Measurements from ENCODE around the gene AGTPBP1. TPM values are rescaled to one million over a fixed set of nuclear protein-coding genes. Genes with fewer than 3 reads are reported as not detected.
"Not testable (repeated sequence)": the region's sequence is repeated elsewhere in the genome, so short reads cannot be mapped to it uniquely, and the experiment has no call there.

The AGTPBP1 gene
- 6.4 and 9.8 TPM in 2 replicates for total RNA-seq (2014; rRNA removed; shearing (Covaris generic))

DNA sequence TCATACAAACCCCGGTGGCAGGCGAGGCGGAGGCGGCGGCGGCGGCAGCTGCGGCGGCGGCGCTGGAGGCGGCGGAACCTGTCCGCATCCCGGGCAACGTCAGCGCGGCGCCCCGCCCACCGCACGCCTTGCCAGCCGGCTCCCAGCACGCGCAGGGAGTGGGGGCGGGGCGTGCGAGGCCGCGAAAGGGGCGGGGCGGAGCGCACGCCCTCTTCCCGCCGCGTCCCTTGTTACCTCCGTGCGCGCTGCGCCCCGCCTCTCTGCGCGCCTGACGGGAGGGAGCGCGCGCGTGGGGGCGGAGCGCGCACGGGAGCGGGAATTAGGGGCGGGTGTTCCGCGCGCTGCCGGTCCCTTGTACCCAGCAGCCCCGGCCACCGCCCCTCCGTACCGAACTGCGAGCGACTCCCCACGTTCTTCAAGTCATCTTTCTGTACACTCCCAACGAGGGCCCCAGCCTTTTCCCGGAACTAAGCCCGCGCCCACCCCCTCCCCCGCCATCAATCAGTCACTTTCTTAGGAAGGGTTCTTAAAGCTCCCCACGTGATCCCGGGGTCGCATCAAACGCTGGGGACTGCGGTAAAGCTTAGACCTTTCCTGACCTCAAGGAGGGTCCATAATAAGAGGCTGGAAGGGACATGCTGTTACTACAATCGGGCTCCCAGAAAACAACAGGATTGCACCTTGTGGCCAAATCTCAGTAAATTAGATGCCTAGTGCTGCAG, at the start of gene AGTPBP1:
TSS of gene AGTPBP1 (minus strand) at position 80 of the 722 bp plus-strand sequence. CDS start 29,421 bp downstream, outside the sequence.
- peak; percentile 78 for DNase-seq (ENCODE audit: low spot score)

DNA sequence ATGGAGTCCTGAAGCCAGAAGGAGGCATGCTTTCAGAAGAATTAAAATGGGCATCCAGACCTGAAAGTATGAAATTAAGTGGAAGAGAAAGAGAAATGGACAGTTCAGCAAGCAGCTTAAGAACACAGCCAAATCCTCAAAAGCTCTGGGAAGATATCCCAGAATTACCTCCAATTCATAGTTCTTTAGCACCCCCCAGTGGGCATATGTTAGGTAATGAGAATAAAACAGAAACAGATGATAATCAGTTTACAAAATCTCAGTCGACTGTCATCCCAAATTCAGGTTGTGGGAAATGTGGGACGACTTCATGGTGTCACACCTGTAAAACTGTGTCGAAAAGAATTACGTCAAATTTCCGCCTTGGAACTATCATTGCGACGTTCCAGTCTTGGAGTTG, 44.4 kb upstream of the AGTPBP1 start:
- not testable (repeated sequence) for DNase-seq (ENCODE audit: low spot score)

DNA sequence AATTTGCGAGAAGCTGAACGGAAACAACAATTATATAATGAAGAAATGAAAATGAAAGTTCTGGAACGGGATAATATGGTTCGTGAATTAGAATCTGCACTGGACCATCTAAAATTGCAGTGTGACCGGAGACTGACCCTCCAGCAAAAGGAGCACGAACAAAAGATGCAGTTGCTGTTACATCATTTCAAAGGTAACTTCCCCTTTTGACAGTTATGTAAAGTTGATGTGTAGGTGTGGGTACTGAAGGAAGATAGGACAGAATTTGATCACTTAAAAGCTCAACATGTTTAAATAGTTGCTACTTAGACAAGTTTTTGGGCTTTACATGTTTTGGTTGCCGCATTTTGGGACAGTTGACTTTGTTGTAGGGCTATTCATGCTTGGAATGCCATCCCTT, 32.1 kb upstream of the AGTPBP1 start:
- DNase-seq (ENCODE audit: low spot score) = not testable (repeated sequence)

DNA sequence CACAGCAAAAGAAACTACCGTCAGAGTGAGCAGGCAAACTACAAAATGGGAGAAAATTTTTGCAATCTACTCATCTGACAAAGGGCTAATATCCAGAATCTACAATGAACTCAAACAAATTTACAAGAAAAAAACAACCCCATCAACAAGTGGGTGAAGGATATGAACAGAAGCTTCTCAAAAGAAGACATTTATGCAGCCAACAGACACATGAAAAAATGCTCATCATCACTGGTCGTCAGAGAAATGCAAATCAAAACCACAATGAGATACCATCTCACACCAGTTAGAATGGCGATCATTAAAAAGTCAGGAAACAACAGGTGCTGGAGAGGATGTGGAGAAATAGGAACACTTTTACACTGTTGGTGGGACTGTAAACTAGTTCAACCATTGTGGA, 20.0 kb upstream of the AGTPBP1 start:
- DNase-seq (ENCODE audit: low spot score) = not testable (repeated sequence)

DNA sequence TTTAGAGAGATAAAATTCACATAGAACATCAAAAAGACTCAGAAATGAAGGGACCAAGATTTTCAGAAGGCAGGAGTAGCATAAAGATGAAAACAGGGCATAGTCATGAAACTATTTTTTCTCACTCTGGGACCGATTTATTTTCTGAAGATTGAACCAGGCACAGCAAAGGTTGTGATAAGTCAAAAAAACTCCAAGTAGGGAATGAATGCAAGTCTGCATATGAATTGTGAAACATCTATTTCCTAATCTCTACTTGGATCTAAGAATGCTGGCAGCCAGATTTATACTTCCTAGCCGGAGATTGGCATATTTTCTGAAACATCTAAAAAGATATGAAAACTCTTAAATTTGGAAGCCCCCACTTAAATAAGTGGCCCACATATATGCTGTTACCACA, 16.0 kb upstream of the AGTPBP1 start:
- DNase-seq (ENCODE audit: low spot score) = not testable (repeated sequence)

GRCh38 chr9:85756216-85756615, 14.5 kb upstream of the AGTPBP1 start:
- DNase-seq (ENCODE audit: low spot score) = not testable (repeated sequence)

GRCh38 chr9:85746309-85746708, 4.6 kb upstream of the AGTPBP1 start:
- DNase-seq (ENCODE audit: low spot score) = no peak

DNA sequence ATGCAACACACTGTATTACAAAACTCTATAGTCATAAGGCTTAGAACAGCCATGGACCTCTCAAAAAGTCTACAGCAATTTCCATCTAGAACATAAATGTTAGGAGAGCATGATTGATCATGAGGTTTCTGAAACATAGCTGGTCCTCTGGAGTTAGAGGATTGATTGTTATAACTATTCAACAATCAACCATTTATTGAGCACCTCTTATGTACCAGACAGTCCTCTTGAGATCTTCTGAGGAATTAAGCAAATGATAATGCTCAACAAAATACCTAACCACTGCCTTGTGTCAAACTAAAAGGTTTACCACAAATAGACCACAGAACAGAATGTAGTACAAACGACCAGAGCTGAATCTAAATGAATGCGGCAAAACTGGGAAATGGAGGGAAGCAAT, 3.4 kb upstream of the AGTPBP1 start:
- no peak for DNase-seq (ENCODE audit: low spot score)

GRCh38 chr9:85744480-85744879, 2.7 kb upstream of the AGTPBP1 start:
- no peak for DNase-seq (ENCODE audit: low spot score)

DNA sequence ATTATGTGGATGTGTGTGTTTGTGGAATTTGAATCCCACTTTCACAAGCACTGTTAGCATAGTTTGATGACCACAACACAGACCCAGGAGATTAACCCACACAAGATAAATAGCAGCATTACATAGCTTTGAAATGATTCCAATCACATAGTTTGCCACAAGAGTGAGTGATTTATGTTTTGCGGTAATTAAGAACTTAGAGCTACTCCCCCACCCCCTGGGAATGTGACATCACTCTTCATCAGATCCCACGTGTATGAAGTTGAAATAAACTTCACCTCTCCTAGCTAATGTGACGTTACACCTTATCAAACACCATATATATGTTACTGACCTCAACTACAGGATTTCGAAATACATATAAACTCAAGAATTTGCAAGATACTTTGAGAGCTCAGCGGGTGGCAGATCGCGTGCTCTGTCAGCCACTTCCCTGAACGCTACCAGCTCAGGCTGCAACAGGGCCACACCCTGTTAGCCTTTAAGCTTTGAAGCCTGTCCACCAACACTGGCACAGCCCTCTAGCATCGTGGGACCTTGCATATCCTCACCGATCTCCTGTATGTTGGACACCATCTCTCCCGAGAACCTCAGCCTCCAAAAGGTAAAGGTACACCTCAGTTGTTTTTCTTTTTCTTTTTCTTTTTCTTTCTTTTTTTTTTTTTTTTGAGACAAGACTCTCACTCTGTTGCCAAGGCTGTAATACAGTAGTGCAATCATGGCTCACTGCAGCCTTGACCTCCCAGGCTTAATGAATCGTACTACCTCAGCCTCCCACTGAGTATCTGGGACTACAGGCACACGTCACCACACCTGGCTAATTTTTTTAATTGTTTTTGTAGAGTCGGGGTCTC, 1.7 kb upstream of the AGTPBP1 start:
- peak; percentile 93 for DNase-seq (ENCODE audit: low spot score)

DNA sequence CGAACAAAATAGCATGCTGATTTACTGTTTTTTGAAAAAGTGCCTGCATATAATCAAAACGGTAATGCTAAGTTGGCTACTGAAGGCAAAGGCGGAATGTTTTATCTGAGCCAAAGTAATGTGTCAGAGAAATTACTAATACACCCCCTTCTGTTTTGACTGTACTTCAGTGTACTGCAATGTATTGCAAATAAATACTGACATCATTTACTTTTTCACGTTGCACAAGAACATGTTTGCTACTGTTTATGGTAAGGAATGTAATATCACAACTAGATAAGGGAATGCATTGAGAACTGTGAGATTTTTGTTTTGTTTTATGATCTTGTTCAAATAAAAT, 813 bp upstream of the AGTPBP1 start:
- no peak for DNase-seq (ENCODE audit: low spot score)

DNA sequence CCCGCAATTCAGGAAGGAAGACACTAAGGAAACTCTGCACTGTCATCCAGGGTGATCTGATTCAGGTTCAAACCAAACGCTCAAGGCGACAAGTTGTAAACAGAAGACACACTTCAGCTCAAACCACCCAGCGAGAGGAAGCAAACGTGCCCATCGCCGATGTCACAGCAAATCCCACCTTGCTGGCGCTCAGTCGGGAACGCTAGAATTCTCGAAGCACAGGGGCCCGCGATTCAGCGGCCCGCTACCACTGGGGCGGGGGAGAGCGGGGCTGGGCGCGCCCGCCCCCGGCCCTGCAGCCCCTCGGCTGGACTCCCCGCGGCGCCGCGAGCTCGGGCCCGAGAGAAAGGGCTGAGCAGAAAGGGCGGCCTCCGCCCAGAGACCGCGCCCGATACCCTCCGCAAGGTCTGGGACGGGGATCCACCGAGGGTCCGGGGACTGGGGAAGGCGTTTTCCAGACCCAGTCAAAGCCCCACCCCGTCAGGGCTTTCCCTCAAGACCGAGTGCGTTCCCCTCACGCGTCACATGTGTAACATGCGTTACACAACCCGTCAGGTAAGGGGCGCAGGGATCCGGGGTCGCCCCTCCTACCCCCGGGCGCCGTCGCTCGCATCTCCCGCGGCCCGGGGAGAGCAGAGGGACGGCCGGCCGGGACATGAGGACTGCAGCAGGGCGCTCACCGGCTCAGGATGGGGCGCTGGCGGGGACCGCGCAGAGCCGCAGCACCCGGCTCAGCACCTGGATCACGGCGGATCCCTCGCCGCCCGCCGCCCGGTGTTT, 469 bp downstream of the AGTPBP1 start:
- peak; percentile 36 for DNase-seq (ENCODE audit: low spot score)

DNA sequence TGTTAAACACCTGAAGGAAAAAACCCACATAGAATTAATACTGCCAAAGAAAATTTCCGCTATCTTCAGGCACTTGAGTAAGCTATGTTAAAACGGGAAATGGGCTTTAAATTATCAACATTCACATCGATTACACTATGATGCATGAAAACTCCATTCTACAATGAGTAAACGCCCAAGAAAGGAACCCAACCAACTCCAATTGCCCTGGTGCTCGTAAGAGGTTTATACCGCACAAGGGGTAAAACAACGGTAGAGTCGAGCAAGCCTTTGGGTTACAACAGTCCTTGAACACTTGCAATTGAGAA, 1.0 kb downstream of the AGTPBP1 start:
- DNase-seq (ENCODE audit: low spot score) = no peak

DNA sequence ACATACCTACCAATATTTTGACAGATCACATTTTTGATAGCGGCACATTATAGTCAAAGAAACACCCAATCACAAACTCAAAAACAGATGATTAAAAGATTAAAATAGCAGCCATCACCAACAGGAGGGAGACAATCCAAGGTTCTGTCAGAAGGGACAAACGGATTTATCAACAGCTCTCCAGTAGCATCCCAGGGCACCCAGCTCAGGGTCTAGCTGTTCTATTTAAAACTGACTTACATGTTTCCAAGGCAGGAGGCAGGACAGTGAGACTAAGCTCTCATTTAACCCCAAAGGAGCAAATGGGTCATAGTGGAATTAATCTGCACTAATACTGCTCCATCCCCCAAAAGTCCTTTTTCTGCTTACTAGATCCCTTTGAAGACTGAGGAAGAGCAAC, 3.2 kb downstream of the AGTPBP1 start:
- DNase-seq (ENCODE audit: low spot score) = no peak

- DNase-seq (ENCODE audit: low spot score) = no peak
Measured at GRCh38 chr9:85737671-85738070, 4.1 kb downstream of the AGTPBP1 start.

DNA sequence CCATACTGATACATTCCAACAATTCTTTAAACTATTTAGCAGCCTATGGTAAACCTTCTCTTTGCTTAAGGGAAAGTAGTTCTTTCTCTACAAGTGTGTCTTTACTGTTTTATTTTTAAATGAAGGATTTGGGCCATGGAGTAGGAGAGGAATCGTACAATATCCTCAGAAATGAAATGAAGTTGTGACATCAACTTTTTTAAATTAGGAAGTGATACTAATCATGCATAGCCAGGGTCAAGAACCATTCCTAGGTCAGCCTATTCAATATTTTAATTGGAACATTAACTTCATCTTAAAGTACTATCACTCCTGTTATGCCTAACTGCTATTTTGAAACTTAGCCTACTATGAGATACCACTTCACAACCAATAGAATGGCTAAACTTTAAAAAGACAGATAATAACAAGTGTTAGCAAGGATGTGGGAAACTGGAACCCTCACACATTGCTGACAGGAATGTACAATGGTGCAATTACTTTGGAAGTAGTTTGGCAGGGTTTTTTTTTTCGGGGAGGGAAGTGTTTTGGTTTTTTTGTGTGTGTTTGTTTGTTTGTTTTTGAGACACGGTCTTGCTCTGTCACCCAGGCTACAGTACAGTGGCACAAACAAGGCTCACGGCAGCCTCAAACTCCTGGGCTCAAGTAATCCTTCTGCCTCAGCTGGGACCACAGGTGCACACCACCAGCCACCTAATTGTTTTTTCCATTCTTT, 10.7 kb downstream of the AGTPBP1 start:
- DNase-seq (ENCODE audit: low spot score) = no peak

GRCh38 chr9:85729882-85730281, 11.9 kb downstream of the AGTPBP1 start:
- DNase-seq (ENCODE audit: low spot score) = no peak

DNA sequence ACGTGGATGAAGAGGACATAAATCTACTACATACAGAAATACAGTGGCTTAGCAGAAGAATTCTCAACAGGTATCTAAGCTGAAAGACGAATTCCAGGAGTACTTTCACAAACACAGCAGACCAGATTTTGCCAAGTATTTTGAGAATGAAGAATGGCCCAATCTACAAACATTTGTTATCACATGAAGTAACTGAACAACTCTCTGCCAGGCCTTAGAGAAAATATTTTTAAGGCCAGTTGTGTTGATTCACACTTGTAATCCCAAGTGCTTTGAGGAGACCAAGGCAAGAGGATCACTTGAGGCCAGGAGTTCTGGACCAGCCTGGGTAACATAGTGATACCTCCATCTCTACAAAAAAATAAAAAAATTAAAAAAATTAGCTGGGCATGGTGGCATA, 14.3 kb downstream of the AGTPBP1 start:
- no peak for DNase-seq (ENCODE audit: low spot score)

DNA sequence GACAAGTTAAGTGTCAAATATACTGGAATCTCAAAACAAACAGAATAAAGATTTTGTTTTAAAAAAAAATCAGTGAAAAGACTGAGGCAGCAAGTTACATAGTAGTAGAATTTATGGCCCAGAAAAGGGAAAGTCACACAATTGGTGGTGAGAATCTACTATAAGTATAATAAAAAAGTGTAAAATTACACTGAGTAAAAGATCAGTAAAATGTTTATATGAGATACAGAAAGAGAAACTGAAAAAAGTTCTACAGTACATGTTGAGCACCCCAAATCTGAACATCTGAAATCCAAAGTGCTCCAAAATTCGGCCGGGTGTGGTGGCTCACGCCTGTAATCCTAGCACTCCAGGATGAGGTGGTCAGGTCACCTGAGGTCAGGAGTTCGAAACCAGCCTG, 15.0 kb downstream of the AGTPBP1 start:
- no peak for DNase-seq (ENCODE audit: low spot score)

DNA sequence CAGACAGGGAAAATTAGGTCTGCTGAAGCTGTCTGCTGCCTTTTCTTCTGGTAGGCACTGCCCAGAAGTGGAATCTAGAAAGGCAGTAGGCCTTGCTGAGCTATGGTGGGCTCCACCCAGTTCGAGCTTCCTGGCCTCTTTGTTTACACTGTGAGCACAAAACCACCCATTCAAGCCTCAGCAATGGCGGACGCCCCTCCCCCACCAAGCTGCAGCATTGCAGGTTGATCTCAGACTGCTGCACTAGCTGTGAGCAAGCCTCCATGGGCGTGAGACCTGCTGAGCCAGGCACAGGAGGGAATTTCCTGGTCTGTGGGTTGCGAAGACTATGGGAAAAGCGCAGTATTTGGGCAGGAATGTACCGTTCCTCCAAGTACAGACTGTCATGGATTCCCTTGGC, 18.5 kb downstream of the AGTPBP1 start:
- DNase-seq (ENCODE audit: low spot score) = no peak

DNA sequence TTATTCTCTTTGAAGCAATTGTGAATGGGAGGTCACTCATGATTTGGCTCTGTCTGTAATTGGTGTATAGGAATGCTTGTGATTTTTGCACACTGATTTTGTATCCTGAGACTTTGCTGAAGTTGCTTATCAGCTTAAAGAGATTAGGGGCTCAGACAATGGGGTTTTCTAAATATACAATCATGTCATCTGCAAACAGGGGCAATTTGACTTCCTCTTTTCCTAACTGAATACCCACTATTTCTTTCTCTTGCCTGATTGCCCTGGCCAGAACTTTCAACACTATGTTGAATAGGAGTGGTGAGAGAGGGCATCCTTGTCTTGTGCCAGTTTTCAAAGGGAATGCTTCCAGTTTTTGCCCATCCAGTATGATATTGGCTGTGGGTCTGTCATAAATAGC, 22.3 kb downstream of the AGTPBP1 start:
- DNase-seq (ENCODE audit: low spot score) = not testable (repeated sequence)

GRCh38 chr9:85717818-85718217, 23.9 kb downstream of the AGTPBP1 start:
- not testable (repeated sequence) for DNase-seq (ENCODE audit: low spot score)
